Vein endothelial cell (primary cell): ENCODE data around the gene FNTB. TPM values are rescaled to one million over a fixed set of nuclear protein-coding genes. Genes with fewer than 3 reads are reported as not detected.

ENCODE experiments used
- small RNA-seq: library from RNA; depleted of rRNA; stranded (forward); fragments of <200 nt; gene quantifications from one replicate; pipeline ENCODE3, GENCODE V24; 2012
- total RNA-seq: library from RNA; depleted of rRNA; stranded (reverse); fragments of >200 nt; gene quantifications from 2 replicates; pipeline ENCODE4 v1.2.3, GENCODE V29; 2012

The FNTB gene
- total RNA-seq: 15.2 and 15.7 TPM in 2 replicates

GRCh38 chr14:64986648-64987437 lies at the start of gene FNTB:
Gene FNTB, plus strand, starts transcription at chr14:64986895. Its CDS starts 59 bp downstream, at chr14:64986954.

GRCh38 chr14:64942531-64943111 lies 44.1 kb upstream of the FNTB start, which contains the start of gene GPX2:
Gene GPX2, minus strand, starts transcription at chr14:64942745. Its CDS starts 19 bp downstream, at chr14:64942726.

GRCh38 chr14:64971943-64972791 lies 14.5 kb upstream of the FNTB start, which contains the start of gene RAB15:
Gene RAB15, minus strand, starts transcription at chr14:64972336. Its CDS starts 260 bp downstream, at chr14:64972076.

GRCh38 chr14:65102441-65103149 lies 115.9 kb downstream of the FNTB start, which contains the start of gene MAX:
Gene MAX, minus strand, starts transcription at chr14:65102517. Its CDS starts 178 bp downstream, at chr14:65102339.

Small RNAs within 50 kb of the gene (small RNA-seq; reads per million reads assigned to genes)
- 0.13 reads per million for gene MIR4706

Other genes with a start within 250 kb of the FNTB start
- gene SPTB, start 107.0 kb upstream of the FNTB start, total RNA-seq: 0.10 TPM in 1 of 2 replicates, not detected in the other
- gene CHURC1, start 72.4 kb upstream of the FNTB start, total RNA-seq: 36.9 and 43.8 TPM in 2 replicates
- not detected in 2 replicates for gene GPX2, start 44.1 kb upstream of the FNTB start, total RNA-seq
- 14.4 and 19.6 TPM in 2 replicates for gene RAB15, start 14.6 kb upstream of the FNTB start, total RNA-seq
- gene MAX, start 115.6 kb downstream of the FNTB start, total RNA-seq: 60.5 and 64.0 TPM in 2 replicates